CD14-positive monocyte (primary cell): ENCODE measurements around the gene SNAI1. TPM values are rescaled to one million over a fixed set of nuclear protein-coding genes. Genes with fewer than 3 reads are reported as not detected.

Experiments
- DNase-seq, 3 donors: peaks; one replicate each; pipeline ENCODE4 v3.0.0-alpha.2; 2011 to 2022
- H2AFZ ChIP-seq: 2 replicates; pipeline ENCODE4 v1.6.0; 2012; ENCODE audit warnings: mild to moderate bottlenecking, low read depth, low read length, inconsistent platforms; ENCODE audit not compliant: insufficient read depth, poor library complexity, severe bottlenecking
- H3K27ac ChIP-seq, 2 donors: 1 replicate in 1 of 2; 2 replicates in 1 of 2; pipeline ENCODE4 v1.5.1; 2012 to 2013; ENCODE audit warnings: low read length in 2 of 2, control low read depth in 1 of 2, inconsistent platforms in 1 of 2, low read depth in 1 of 2, mild to moderate bottlenecking in 1 of 2
- H3K27me3 ChIP-seq, 2 donors: one replicate each; pipeline versions ENCODE4 v1.6.0 to v1.6.1; 2011 to 2013; ENCODE audit warnings: low read length in 2 of 2; ENCODE audit not compliant: control insufficient read depth in 2 of 2, insufficient read depth in 2 of 2
- H3K36me3 ChIP-seq, 2 donors: replicated peaks in 1 of 2; 1 replicate in 1 of 2; 2 replicates in 1 of 2; pipeline versions ENCODE4 v1.5.1 to v1.6.1; 2012 to 2013; ENCODE audit warnings: low read length in 2 of 2, control low read depth in 1 of 2, inconsistent platforms in 1 of 2, mild to moderate bottlenecking in 1 of 2; ENCODE audit not compliant: insufficient read depth in 2 of 2, control insufficient read depth in 1 of 2
- H3K4me1 ChIP-seq, 2 donors: 1 replicate in 1 of 2; 2 replicates in 1 of 2; pipeline versions ENCODE4 v1.5.1 to v1.6.1; 2012 to 2013; ENCODE audit warnings: low read length in 2 of 2, control low read depth in 1 of 2, inconsistent platforms in 1 of 2, mild to moderate bottlenecking in 1 of 2, moderate library complexity in 1 of 2; ENCODE audit not compliant: insufficient read depth in 2 of 2, control insufficient read depth in 1 of 2
- H3K4me2 ChIP-seq: replicated peaks from 2 replicates; pipeline ENCODE3; 2012; ENCODE audit warnings: low read length, moderate library complexity, mild to moderate bottlenecking; ENCODE audit not compliant: poor library complexity, severe bottlenecking; ENCODE audit errors: extremely low read depth
- H3K4me3 ChIP-seq, 3 experiments: fragments of 200-600 bp in 1 of 3; sonication (generic) in 1 of 3; replicated peaks in 1 of 3; 1 replicate in 2 of 3; 2 replicates in 1 of 3; pipeline ENCODE4 v1.5.1; 2011 to 2013; ENCODE audit warnings: low read length in 3 of 3, mild to moderate bottlenecking in 3 of 3, control low read depth in 2 of 3, low read depth in 2 of 3, inconsistent platforms in 1 of 3, moderate library complexity in 1 of 3
- H3K79me2 ChIP-seq: 2 replicates; pipeline ENCODE4 v1.6.0; 2012; ENCODE audit warnings: mild to moderate bottlenecking, control low read depth, inconsistent platforms, low read length, moderate library complexity; ENCODE audit not compliant: insufficient read depth
- H3K9ac ChIP-seq: 2 replicates; pipeline ENCODE4 v1.6.0; 2017; ENCODE audit warnings: low read length, mild to moderate bottlenecking; ENCODE audit not compliant: insufficient read depth, poor library complexity, severe bottlenecking
- H3K9me3 ChIP-seq, 2 donors: replicated peaks in 1 of 2; 1 replicate in 1 of 2; 2 replicates in 1 of 2; pipeline versions ENCODE4 v1.5.1 to v1.6.1; 2012 to 2013; ENCODE audit warnings: low read length in 2 of 2, control low read depth in 1 of 2; ENCODE audit not compliant: control insufficient read depth in 1 of 2, insufficient read depth in 1 of 2
- H4K20me1 ChIP-seq: 2 replicates; pipeline ENCODE4 v1.6.0; 2012; ENCODE audit warnings: mild to moderate bottlenecking, low read length, control low read depth, moderate library complexity; ENCODE audit not compliant: insufficient read depth
- H3K27ac Mint-ChIP-seq, 7 donors: one replicate each; pipeline ENCODE4 v1.8.0; 2020; ENCODE audit warnings: mild to moderate bottlenecking in 7 of 7, mixed read lengths in 7 of 7, moderate library complexity in 6 of 7, inconsistent platforms in 2 of 7
- H3K27me3 Mint-ChIP-seq, 3 donors: one replicate each; pipeline ENCODE4 v1.8.0; 2021 to 2022; ENCODE audit warnings: low read depth in 3 of 3, mild to moderate bottlenecking in 3 of 3, mixed read lengths in 3 of 3, moderate library complexity in 3 of 3, inconsistent platforms in 1 of 3
- H3K36me3 Mint-ChIP-seq, 2 donors: one replicate each; pipeline ENCODE4 v1.8.0; 2020; ENCODE audit warnings: mixed read lengths in 2 of 2, inconsistent platforms in 1 of 2, mild to moderate bottlenecking in 1 of 2
- H3K4me1 Mint-ChIP-seq: one replicate; pipeline ENCODE4 v1.8.0; 2020; ENCODE audit warnings: mild to moderate bottlenecking, mixed read lengths
- H3K4me3 Mint-ChIP-seq, 2 donors: one replicate each; pipeline ENCODE4 v1.8.0; 2020; ENCODE audit warnings: mild to moderate bottlenecking in 2 of 2, mixed read lengths in 2 of 2, moderate library complexity in 1 of 2
- H3K9me3 Mint-ChIP-seq, 7 donors: one replicate each; pipeline ENCODE4 v1.8.0; 2020 to 2022; ENCODE audit warnings: mixed read lengths in 7 of 7, mild to moderate bottlenecking in 6 of 7, moderate library complexity in 6 of 7, inconsistent platforms in 2 of 7
- CTCF ChIP-seq: fragments of 200-600 bp; IDR thresholded peaks from one replicate; pipeline ENCODE4 v1.8.0; 2022; ENCODE audit warnings: antibody characterized with exemption, mild to moderate bottlenecking
- WGBS: methylation state at CpG from one replicate; pipeline ENCODE4 v1.1.5; 2013; ENCODE audit warnings: missing lambda C conversion rate; ENCODE audit not compliant: insufficient coverage; 5-methylcytosine and 5-hydroxymethylcytosine counted together
- intact Hi-C, 2 donors: fragments of 100-400 bp; cut with micrococcal nuclease; formaldehyde crosslinking; loops; one replicate each; pipeline versions ENCODE4 v1.15.0 to v1.15.1; 2023
- polyA plus RNA-seq, 3 donors: library from polyadenylated mRNA; depleted of rRNA in 1 of 3; unstranded in 2 of 3; stranded (reverse) in 1 of 3; fragments of 300-500 nt in 2 of 3; fragments of >200 nt in 1 of 3; fragmentation: Illumina TruSeq in 2 of 3; gene quantifications; 1 replicate in 2 of 3; 2 replicates in 1 of 3; pipeline ENCODE4 v1.2.3, GENCODE V29; 2012 to 2021

Gene SNAI1
- polyA plus RNA-seq, 3 donors, result 2.4 to 181 (median 2.6) TPM

DNA sequence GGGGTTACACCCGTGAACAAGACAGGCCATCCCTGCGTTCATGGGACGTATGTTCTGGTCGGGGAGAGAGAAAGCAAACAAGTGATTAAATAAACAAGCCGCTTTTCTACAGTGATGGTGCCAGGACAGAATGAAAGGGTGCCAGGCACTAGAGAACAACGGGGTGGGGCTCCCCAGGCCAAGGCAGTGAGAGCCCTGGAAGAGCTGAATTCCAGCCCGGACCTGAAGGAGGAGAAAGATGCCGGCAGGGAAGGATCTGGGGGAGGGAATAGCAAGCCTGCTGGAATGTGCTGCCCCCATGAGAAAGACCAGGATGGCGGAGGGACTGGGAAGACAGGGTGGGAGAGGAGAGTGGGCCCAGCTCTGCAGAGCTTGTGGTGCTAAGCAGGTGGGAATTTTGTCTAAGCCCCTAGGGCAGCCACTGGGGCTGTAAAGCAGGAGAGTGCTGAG lies 7.5 kb downstream of the SNAI1 start:
- H3K9me3 ChIP-seq, result no peaks in the 10 kb centered on the region
- peaks cover 0 to 12% of the 10 kb centered on the region in 2 donors for H3K36me3 ChIP-seq
- no peak overlapping the region for H3K4me3 ChIP-seq
- H3K9ac ChIP-seq, result no peak overlapping the region
- Mint-ChIP-seq H3K9me3 (no peaks in the 10 kb centered on the region), H3K27ac (peak overlapping the region in 4 of 7 donors; percentile 31 to 62 (median 44)), H3K4me1 (peaks cover 38% of the 10 kb centered on the region), H3K36me3 (peaks cover 15 to 22% of the 10 kb centered on the region in 2 donors), H3K4me3 (no peak overlapping the region), H3K27me3 (peaks cover 0 to 11% (median 2%) of the 10 kb centered on the region in 3 donors)
- no peak for TF ChIP-seq CTCF
- no peaks in the 10 kb centered on the region for H3K27me3 ChIP-seq
- no peak for DNase-seq
- H3K27ac ChIP-seq, result no peak overlapping the region
- H3K4me1 ChIP-seq, result peaks cover 28 to 50% of the 10 kb centered on the region in 2 donors
- intact Hi-C loops, result no loop called here
- no peaks in the 10 kb centered on the region for H3K79me2 ChIP-seq
- no peak overlapping the region for H2AFZ ChIP-seq
- peaks cover 12% of the 10 kb centered on the region for H4K20me1 ChIP-seq
- no peak overlapping the region for H3K4me2 ChIP-seq
- WGBS, result 71% methylated on average over 7 of the region's 9 CpGs

GRCh38 chr20:49993301-49993751 lies 10.5 kb downstream of the SNAI1 start:
- Mint-ChIP-seq H3K36me3 (peaks cover 2 to 7% of the 10 kb centered on the region in 2 donors), H3K4me1 (peaks cover 35% of the 10 kb centered on the region), H3K4me3 (peak overlapping the region in 1 of 2 donors; percentile 9), H3K27me3 (peaks cover 0 to 11% (median 2%) of the 10 kb centered on the region in 3 donors), H3K9me3 (peaks cover 0 to 2% (median 0%) of the 10 kb centered on the region in 7 donors), H3K27ac (peak overlapping the region; percentile 28 to 80 (median 69))
- Histone ChIP-seq H3K79me2 (no peaks in the 10 kb centered on the region), H3K4me3 (no peak overlapping the region), H4K20me1 (no peaks in the 10 kb centered on the region), H3K27me3 (no peaks in the 10 kb centered on the region), H2AFZ (no peak overlapping the region), H3K36me3 (peaks cover 0 to under 1% of the 10 kb centered on the region in 2 donors), H3K4me1 (peaks cover 28 to 36% of the 10 kb centered on the region in 2 donors), H3K9me3 (no peaks in the 10 kb centered on the region), H3K27ac (peak overlapping the region in 1 of 2 donors; percentile 4), H3K4me2 (no peak overlapping the region), H3K9ac (no peak overlapping the region)
- TF ChIP-seq CTCF, result no peak
- WGBS, result no CpG with 5 or more reads among the region's 6 CpGs
- intact Hi-C loops, result no loop called here
- peak; percentile 70 to 78 (median 77) for DNase-seq
